GM04503 (cell line): Measurements from ENCODE around the gene CFAP206.
"Not testable (repeated sequence)": the region's sequence is repeated elsewhere in the genome, so short reads cannot be mapped to it uniquely, and the experiment has no call there.

Experiments
- DNase-seq: peaks from one replicate; pipeline ENCODE4 v3.0.0-alpha.2; 2012; ENCODE audit warnings: low read depth

Gene CFAP206

DNA sequence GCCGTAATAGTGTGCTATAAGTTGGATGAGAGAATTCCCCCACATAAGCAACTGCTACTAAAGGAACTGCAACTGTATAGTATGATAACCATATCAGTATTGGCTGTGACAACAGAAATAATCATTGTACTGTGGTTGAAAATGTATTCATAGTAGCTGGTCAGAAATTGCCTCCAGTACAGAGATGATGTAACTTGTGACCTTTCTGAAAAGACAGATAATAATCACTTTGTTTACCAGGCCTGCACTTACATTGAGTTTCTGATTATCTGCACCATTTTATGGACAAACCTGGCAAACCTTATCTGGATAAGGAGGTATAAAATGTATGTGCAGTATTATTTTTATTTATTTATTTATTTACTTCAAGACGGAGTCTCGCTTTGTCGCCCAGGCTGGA, 19.0 kb downstream of the CFAP206 start:
- no peak for DNase-seq

- no peak for DNase-seq
Observed at GRCh38 chr6:87430499-87430898, 22.7 kb downstream of the CFAP206 start.

DNA sequence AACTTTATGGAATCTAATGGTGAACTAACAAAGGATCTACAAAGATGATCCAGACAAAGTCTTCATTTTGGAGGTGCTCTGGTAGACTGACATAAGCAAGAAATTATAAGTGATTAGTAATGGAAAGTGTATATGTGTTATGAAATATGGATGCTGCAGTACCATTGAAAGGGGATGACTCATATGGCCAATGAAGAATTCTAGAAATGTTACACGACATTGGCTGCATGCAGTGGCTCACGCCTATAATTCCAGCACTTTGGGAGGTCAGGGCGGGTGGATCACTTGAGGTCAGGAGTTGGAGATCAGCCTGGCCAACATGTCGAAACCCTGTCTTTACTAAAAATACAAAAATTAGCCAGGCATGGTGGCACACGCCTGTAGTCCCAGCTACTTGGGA, 23.5 kb downstream of the CFAP206 start:
- DNase-seq: no peak

DNA sequence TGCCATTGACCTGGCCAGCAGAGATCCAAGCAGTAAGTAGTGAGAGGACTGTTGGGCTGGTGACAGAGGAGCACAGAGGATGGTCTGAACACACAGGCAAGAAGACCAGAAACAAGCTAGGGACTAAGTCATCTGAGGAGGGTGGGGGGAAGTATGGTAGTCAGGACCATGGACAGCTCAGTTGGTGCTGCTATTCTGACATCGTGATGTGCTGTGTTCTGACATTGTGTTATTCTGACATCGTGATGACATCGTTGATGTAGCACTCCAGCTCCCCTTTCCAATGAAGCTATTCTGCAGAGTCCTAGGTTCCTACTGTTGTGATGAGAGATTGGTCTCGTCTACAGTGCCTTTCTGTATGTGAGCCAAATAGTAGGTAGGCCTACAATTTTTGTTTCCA, 28.7 kb downstream of the CFAP206 start:
- DNase-seq: no peak

- no peak for DNase-seq
Observed at GRCh38 chr6:87441711-87442110, 33.9 kb downstream of the CFAP206 start.

GRCh38 chr6:87444362-87444761, 36.6 kb downstream of the CFAP206 start:
- no peak for DNase-seq

GRCh38 chr6:87465051-87465450, 57.3 kb downstream of the CFAP206 start:
- DNase-seq: no peak

DNA sequence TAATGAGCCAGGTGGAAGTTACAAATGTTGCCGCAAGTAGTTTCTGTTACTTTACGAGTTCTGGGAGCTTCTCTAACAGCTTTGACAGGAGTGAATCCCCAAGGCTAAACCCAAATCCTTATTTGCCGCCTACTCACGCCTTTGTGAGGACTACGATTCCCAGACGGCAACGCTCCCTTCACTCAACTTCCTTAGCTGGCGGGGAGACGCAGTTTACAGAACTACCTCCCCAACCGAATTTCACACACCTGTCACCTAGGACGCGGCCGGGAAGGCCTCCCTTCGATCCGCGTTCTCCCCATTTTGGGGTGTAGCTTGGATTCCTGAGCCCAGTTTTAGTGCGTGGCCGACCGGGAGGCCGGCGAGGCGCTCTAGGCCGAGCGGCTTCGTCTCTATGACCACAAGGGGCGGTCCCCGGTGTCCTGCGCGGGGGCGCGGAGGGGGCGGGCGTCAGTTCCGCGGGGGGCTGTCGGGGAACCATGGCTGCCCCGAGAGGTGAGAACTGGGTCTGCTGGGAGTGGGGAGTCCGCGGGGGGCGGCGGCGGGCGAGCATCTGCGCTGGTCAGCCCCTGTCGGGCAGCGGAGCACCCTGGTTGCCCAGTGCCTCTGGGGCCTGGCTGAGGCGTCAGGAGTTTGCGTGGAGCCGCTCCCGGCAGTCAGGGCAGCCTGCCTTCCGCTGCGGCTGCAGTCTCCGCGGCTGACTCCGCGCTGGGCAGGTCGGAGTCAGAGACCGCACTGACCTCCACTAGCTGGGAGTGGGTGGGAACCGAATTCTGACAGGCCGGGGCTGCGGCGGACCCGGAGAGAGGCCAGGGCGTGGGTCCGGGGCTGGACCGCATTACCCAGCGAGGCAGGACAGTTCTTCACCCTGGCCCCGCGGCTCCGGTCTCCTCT, 65.0 kb downstream of the CFAP206 start, which contains the start of gene SLC35A1:
TSS of gene SLC35A1 (plus strand) at position 450 of the 894 bp plus-strand sequence. CDS start at position 480, 30 bp downstream.
- DNase-seq: peak; percentile 48

DNA sequence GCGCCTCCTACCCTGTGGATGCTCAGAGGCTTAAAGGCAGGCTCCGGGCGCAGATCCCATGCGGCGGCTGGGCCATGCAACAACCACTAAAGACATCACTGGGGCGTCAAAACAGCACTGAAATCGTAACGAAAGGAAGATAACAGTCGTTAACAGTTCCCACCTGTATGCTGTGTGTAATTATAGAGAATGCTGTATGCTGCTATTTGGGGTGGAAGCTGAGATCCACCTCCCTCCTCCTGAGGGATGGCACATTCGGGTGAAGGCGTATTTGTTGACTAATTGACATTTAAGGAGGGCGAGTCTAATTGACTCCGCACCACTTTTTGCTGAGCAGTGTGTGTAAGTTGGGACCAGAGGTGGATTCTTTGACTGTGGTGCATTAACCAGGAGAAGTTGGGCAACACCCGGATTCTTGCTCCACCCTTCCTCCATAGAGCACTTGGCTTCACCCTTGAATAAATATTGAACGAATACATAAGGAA, 65.7 kb downstream of the CFAP206 start:
- peak; percentile 7 for DNase-seq

- DNase-seq: no peak
Observed at GRCh38 chr6:87481931-87482330, 74.2 kb downstream of the CFAP206 start.

DNA sequence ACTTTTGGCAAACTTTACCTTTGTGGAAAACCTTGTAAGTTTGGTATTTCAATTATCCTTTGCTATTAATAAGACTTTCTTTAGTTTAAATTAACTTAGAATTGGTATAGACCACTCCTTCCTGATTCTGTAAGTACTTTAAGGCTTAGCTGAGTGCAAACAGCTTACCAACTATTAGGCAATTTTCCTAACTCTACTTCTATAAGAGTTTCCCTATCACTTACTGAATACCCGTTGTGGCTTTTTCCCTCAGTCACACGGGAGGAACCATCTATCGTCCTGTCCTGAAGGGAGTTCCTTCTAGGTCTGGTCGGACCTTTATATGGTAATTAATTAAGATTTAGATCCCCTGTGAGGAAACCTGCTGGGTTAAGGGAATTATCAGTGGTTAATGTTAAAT, 74.6 kb downstream of the CFAP206 start:
- DNase-seq: no peak

GRCh38 chr6:87483929-87484328, 76.2 kb downstream of the CFAP206 start:
- DNase-seq: no peak

DNA sequence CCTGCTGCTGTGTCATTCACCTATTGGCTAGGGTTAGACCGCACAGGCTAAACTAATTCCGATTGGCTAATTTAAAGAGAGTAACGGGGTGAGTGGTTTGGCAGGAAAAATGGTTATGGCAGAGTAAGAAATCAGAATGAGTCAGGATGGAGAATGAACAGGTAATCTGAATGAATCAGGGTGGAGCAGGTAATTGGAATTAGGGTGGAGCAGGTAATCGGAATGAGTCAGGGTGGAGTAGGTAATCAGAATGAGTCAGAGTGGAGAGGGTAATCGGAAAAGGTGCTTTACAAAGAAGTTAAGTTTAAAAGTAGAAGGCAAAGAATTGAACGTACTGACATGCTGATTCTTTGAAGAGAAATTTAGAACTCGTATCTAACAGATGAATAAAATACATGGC, 76.7 kb downstream of the CFAP206 start:
- no peak for DNase-seq

- DNase-seq: no peak
Observed at GRCh38 chr6:87487555-87487954, 79.8 kb downstream of the CFAP206 start.

DNA sequence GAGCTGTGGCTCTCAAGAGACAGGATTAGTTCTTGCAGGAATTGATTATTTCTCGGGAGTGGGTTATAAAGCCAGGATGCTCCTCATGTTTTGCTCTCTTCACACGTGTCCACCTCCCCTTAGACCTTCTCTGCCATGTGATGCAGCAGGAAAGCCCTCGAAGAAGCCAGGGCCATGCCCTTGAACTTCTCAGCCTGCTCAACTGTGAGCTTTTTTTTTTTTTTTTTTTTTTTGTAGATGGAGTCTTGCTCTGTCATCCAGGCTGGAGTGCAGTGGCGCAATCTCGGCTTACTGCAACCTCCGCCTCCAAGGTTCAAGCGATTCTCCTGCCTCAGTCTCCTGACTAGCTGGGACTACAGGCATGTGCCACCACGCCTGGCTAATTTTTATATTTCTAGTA, 81.6 kb downstream of the CFAP206 start:
- DNase-seq: not testable (repeated sequence)

- DNase-seq: no peak
Observed at GRCh38 chr6:87494761-87495422, 87.1 kb downstream of the CFAP206 start.

DNA sequence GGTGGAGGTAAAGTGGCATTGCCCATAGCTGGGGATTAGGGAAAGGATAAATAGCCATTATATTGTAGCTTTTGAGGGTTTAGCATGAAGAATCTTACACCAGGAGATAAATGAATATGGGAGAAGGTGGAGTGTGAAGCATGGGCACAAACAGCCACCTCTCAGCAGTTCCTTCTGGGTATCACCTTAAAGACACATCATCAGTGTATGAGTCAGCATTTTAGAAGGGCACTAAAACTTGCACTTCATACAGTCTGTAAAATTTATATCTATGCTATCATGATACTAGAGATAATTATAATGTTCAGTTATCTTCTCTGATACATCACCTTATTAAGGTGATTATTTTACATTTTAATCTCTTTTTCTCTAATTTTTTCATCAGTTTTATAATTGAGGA, 90.3 kb downstream of the CFAP206 start:
- no peak for DNase-seq

GRCh38 chr6:87501809-87502572, 94.2 kb downstream of the CFAP206 start:
- no peak for DNase-seq

DNA sequence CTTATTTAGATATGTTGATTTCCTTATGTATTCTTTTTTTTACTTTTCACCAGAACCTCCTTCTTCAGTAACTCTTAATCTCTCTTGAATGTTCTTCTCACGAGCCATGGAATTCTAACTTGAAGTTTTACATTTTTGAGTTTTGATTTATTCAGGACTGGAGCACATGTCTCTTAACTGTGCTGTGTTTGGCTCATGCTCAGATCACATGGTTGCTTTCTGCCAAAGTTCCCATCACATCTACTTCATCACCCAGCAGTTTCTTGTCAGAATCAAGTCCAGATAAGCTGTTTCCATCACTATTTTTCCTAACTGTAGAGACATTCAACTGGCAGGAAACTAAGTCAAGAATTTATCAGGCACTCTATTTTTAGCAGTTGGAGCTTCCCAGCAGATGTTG, 96.7 kb downstream of the CFAP206 start:
- DNase-seq: no peak
